DMS114 treated with DMSO at 0.1 percent for 48 hours (cell line): ENCODE measurements around the gene TTC34.
"Not testable (repeated sequence)": the region's sequence is repeated elsewhere in the genome, so short reads cannot be mapped to it uniquely, and the experiment has no call there.

ENCODE experiments used
- DNase-seq: peaks from one replicate; lab custom pipeline; 2025; ENCODE audit not compliant: unreplicated experiment; lab: John Stamatoyannopoulos, UW

TTC34 gene

DNA sequence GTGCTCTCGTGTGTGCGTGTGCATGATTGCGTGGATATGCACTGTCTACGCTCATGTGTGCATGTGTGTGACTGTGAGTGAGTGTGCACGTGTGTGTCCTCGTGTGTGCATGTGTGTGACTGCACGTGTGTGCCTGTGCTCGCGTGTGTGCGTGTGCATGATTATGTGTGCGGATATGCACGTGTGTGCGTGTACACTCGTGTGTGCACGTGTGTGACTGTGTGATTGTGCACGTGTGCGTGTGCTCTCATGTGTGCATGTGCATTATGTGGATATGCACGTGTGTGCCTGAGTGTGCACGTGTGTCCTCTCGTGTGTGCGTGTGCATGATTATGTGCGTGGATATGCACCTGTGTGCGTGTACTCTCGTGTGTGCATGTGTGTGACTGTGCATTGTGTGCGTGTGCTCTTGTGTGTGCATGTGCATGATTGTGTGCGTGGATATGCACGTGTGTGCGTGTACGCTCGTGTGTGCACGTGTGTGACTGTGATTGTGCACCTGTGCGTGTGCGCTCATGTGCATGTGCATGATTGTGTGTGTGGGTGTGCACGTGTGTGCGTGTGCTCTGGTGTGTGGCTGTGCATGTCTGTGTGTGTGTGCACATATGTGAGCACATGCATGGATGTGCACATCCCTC lies 170.9 kb downstream of the TTC34 start:
- no peak for DNase-seq

DNA sequence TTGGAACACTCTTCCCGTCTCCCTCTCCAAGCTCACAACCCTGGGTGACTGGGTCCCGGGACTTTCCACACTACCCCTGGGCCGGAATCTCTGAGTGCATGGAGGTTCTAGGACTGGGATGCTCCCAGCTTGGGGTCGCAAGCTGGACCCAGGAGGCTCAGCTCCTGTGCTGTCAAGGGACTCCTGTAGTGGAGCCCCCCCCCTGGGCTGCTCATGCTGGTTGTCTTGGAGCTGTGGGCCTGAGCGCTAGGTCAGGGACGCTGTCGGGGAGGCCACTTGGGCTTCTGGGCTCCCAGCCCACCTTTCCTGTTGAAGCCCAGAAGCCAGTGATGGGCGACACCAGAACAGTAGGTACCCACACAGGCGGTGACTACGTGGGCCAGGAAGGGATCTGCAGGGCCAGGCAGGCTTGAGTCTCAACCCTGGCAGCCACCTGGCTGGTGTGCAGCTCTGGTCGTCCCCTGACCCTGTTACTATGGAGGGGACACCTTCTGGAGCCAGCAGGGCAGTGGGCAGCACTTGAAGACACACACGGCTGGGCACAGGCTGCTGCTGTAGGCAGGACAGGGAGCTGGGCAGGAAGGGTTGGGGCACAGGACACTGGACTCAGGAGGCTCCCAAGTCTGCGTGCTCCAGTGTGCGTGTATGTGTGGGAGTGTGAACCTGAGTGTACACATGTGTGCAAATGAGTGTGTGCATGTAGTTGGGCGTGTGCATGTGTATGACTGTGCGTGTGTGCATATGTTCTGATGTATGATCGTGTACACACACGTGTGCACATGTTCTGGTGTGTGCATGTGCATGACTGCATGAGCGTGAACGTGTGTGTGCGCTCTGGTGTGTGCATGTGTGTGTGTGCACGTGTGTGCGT lies 171.6 kb downstream of the TTC34 start:
- no peak for DNase-seq

DNA sequence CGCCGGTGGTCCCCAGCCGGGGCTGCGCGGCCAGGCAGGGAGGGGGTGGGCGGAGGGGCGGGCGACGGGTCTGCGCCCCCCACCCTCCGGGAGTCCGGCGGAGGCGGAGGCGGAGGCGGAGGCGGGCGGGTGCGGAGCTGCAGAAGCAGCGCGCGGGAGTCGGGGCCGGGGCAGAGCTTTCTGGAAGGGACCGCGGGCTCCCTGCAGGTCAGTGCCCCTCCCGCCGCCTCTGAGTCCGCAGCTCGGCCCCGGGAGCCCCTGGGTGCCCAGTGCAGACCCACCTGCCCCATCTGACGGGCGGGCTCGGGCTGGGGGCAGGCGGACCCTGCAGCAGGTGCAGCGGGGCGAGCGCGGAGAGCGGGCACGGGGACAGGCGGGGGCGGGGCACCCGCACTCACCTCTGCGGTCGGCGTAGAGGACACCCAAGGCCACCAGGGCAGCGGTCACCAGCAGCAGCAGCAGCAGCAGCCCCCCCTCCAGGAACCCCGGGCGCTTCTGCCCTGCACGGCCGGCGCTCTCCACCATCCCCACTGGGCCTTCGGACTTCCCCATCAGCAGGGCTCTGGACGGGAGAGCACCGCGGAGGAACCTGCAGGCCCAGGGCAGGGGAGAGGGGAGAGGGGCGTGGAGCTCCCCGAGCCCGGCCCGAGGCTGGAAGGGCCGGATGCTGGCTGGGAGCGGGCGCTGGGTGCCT lies 172.4 kb downstream of the TTC34 start:
- DNase-seq, result no peak

DNA sequence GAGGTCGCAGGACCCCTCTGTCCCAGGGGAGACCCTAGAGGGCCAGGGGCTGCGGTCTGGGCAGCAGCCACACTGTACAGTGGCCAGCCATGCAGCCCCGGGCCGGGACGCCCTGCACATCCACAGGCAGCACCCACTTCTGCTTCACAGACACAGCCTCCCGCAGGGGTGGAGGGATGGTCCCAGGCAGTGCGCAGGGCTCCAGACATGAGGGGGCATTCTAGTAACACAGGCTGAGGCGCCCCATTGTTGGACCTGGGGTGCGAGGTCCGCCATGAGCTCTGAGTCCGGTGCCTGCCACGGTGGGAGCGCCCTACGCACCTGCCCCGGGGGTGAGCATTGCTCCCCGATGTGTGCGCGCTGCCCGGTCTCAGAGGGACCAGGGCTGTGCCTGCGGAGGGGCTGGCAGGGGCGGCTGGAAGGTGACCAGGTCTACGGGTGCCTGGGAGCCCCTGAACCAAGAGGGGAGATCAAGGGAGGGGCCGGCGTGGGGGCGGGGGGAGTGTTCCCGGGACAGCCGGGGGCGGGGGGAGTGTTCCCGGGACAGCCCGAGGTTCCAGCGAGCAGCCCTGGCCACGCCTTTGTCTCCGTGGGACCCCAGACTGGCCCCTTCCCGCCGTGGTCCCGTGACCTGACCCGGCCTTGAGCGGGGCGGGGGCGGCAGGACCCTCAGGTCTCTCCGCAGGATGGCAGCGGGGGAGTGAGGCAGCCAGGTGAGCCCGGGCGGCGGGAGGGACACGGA lies 173.1 kb downstream of the TTC34 start:
- DNase-seq, result no peak

DNA sequence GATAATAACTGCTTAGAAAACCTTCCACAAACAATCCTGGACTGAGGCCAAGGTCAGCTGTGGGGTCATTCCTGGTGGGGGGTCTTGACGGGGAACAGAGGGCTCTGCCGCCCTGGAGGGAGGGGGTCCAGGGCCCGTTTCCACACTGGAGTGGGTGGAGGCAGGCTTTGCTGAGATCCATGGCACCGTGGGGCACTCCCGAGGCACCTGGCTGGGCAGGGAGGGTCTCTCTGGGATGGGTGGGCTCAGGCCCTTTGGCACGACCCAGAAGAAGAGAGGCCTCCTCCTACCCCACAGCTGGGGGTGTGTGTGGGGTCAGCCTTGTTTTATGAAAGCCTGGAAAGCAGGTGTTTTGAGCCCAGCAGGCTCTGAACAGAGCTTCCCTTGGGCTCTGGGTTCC lies 173.7 kb downstream of the TTC34 start:
- DNase-seq, result no peak

DNA sequence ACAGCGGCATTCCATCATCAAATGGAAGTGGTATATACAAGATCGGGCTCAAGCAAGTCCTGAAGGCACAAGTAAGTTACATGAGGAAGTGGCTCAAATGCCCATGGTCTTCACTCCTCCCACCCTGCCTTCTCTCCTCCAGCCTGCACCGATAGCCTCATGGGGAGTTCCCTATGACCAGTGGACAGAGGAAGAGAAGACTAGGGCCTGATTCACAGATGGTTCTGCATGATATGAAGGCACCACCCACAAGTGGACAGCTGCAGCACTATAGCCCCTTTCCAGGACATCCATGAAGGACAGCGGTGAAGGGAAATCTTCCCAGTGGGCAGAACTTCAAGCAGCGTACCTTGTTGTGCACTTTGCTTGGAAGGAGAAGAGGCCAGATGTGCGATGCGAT lies 175.7 kb downstream of the TTC34 start:
- DNase-seq, result not testable (repeated sequence)

DNA sequence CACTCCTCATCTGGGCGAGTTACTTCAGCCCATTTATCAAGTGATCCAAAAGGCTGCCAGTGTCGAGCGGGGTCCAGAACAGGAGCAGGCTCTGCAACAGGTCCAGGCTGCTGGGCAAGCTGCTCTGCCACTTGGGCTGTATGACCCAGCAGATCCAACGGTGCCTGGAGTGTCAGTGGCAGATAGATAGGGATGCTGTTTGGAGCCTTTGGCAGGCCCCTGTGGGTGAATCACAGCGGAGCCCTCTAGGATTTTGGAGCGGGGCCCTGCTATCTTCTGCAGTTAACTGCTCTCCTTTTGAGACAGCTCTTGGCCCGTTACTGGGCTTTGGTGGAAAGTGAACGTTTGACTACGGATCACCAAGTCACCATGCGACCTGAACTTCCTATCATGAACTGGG lies 176.2 kb downstream of the TTC34 start:
- no peak for DNase-seq

DNA sequence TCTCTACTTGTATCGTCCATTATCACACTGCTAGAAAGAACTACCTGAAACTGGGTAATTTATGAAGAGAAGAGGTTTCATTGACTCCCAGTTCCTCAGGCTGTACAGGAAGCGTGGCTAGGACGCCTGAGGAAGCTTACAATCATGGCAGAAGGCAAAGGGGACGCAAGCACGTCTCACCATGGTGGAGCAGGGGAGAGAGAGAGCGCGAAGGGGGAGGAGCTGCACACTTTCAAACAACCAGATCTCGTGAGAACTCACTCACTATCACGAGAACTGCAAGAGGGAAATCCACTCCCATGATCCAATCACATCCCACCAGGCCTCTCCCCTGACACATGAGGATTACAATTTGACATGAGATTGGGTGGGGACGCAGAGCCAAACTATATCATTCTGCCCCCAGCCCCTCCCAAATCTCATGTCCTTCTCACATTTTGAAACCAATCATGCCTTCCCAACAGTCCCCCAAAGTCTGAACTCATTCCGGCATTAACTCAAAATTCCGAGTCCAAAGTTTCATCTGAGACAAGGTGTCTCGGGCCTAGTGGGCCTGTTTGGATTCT lies 176.7 kb downstream of the TTC34 start:
- DNase-seq, result no peak

DNA sequence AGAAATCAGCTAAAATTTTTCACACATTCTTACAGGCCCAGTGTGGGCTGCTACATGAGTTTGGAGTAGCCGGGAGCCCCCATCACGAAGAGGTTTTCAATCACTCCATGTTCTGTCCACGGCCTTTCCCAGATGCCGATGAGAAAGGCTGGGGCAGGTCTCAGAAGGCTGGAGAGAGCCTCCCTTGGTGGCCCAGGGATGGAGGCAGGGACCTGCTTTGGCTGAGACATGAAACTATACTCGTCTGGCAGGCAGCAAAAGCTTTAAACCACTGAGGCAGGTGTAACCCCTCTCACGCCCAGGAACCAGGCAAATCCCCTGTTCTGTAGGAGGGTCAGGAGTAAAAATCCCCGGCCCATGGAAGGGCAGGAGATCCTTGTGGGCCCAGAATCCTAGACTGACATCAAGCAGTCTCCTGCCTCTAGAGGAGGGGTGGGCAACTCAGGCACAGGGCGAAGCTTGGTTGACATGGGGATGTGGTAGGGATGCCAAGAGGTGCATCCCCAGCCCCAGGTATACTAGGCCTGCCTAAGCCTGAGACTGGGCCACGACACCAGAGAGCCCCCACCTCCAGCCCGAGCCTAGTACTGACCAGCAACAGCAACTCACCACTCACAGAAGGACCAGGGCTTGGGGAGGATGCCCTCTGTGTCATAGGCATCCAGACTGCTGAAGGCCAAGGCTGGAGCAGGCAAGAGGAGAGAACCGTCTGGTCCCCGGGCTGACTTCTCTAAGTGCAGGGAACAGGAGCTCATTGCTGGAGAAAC lies 177.7 kb downstream of the TTC34 start:
- DNase-seq, result no peak

DNA sequence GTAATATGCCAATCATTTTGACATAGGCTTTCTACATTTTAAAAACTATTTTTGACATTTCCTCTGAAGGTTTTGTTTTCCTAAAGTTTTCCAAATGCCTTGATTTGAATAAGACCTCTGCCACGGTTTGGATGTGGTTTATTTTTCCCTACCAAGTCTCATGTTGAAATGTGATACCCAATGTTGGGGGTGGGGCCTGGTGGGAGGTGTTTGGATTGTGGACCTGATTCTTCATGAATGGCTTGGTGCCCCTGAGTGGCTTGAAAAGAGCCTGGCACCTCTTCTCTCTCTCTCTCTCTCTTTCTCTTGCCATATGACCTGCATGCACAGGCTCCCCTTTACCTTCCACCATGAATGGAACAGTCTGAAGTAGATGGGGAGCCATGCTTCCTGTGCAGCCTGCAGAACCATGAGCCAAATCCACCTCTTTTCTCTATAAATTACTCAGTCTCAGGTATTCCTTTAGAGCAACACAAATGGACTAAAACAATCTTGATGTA lies 183.5 kb downstream of the TTC34 start:
- DNase-seq, result no peak

DNA sequence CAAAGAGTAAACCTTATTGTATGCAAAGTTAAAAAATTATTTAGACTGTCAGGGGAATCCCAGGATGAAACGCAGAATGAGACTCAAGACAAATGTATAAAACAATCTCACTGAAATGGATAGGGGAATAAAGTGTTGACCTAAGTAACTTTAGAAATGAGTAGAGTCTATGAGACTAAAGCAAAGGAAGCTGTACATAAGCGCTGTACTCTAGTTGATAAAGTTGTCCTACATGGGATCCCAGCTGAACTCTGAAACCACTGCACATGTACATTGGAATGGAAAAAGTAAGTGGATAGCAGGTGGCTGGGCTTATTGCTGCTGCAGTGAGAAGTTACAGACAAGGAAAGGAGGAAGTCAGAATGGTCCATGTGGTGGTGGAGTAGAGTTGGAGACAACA lies 187.3 kb downstream of the TTC34 start:
- no peak for DNase-seq

DNA sequence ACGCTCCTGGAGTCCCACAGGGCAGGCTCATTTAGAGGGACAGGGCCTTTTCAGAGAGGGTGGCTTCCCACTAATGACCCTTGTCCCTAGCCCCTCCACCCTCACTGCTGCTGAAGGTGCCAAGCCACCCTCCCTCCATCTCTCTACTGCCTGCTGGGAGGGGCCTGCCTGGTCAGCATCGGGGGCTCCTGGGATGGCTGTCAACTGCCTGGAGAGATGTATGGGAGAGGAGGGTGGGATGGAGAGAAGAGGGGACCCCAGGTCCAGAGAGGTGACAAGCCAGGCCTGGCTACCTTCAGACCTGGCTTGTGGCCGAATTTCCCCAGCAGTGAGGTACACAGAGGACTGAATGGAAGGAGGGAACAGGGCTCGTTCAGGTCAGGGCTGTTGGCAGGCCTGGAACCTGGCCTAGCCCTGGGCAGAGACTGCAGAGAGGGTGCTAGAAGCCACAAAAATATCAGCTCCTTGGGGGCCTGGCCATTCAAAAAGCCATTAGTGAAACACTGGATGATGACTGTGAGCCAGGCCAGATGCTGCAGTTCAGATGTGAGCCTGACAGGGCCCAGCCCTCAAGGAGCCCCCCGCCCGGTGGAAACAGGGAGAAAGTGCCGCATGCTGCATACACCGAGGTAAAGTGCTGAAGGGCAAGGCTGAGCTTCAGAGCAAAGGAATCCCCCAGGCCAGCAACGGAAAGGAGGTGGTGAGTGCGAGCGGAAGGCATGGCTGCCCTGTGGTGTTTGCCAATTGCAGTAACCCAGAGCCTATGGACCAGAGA lies 188.7 kb downstream of the TTC34 start:
- DNase-seq, result no peak

DNA sequence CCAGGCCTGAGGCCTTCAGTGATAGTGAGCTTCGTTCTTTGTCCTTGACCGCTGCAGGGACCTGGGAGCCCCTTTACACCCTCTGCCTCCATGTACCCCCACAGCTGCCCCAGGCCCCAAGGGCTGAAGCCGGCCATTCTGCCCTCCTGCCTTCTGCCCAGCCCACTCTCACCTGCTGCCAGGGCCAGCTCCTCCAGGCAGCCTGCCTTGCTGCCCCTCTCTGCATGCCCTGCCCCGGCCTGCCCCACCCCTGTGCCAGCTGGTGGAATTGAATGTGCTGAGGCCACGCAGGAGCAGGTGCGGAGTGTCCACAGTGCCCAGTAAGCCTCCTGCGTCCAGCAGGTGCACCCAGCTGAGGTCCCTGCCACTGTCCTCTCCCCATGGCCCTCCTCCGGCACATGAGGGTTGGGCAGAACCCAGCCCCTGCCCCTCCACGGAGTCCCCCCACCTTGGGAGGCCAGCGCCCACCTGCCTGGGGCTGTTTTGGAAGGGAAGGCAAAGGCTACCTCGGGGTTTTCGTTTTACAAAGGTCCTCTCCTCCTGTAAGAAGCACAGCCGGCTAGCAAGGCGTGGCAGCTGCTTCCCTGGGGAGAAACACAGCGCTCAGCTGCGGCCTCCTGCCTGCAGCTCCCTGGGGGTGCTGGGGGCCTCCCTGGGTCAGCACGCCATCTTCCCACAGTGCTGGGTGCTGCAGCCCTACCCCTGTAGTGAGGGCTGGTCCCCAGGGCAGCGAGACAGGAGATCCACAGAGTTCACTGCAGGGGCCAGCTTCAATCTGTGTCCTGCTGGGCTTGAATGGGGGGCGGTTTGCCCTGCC lies 189.7 kb downstream of the TTC34 start:
- no peak for DNase-seq

DNA sequence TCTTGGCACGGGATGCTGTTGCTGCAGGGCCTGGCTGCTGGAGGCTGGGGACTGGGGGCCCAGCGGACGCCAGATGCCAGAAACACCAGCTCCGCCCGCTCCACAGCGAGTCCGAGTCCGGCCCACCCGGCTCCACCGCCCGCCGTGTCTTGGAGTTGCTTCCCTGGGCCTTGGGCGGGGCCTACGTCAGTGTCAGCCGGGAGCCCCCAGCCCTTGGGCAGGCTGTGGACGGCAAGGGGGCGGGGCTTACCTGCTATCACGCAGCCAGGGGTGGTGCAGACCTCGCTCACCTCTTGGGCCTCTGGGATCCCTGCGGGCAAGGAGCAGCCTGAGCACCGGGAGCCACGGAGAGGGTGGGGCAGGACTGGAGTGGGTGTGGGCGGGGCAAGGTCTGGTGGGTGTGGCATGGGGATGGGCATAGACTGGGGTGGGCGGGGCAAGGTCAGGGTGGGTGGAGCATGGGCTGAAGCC lies 190.4 kb downstream of the TTC34 start:
- DNase-seq, result no peak

DNA sequence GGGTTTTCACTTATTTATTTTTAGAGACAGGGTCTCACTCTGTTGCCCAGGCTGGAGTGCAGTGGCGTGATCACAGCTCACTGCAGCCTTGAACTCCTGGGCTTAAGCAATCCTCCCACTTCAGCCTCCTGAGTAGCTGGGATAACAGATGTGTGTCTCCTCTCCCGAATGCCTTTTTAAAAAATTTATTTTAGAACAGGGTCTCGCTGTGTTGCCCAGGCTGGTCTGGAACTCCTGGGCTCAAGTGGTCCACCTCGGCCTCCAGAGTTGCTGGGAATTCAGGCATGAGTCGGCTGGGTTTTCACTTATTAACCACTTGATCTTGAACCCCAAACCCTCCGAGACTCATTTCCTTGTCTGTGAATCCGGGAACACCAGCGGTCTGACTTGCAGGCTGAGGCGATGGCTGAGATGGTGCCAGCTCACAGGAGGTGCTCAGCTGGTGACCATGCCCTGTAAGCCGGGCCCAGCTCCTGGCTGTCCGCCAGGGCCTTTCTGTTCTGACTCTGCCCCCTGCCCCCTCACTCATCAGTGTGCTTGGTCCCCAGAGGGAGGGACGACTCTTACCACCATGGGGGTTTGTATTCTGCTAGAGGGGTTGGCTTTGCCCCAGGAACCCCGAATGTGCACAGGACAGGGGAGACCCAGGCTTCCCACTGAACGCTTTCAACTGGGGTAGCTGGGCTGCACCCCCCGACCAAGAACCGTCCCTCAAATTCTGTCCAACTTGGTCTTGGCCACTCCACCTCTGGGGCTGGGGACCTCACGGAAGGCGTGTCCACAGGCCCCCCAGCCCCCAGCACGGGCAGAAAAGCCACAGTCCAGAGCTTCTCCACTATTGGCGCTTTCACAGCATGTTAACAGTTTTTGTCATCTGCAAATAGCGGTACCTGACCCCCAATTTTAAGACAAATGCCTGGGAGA lies 191.2 kb downstream of the TTC34 start:
- no peak for DNase-seq

DNA sequence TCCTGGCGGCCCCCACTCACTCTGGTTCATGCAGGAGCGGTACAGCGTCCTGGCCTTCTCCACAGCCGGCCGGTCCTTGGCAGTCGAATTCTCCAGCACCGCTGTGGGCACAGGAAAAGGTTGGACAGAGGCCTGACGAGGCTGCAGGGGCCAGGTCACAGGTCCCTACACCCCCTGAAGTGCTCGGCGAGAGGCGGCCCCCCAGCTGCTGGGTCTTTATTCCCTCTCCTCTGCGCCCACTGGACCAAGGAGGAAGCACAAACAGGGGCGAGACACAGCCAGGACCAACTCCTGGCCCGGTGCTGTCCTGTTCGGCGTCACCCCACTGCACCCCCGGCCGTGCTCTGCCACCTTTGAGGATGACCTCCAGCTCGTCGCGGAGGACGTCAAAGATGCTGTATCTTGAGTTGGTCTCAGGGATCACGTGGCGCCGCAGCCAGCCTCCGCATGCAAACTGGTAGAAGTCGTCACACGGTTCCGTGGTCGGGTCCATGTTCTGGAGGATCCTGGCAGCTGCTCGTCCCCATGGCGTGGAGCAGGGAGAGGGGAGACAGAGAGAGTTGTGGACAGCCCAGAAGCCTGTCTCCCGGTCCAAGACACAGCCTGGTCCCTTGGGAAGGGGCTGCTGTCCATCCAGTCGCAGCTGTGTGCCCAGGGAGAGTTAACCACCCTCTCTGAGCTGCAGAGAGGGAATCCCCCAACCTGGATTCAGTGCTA lies 192.0 kb downstream of the TTC34 start:
- DNase-seq, result no peak

DNA sequence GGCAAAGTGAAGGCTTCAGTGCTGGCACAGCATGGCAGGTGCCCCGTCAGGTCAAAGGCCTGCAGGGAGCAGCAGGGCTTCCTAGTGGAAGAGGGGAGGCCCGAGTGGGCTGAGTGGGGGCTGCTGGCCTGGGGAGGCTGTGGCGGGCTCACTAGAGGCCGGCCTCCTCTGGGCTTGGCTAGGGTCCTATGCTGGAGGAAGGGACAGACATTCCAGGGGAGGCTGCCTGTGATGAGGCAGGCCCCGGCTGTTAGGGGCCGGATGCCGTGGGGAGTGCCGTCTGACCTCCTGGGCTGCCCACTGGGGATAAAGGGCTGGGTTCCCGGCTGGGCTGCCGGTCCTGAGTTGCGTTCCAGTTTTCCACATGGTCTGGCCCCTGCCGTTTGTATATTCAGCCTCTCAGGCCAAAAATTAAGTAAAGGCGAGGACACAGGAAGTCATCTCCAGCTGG lies 193.8 kb downstream of the TTC34 start:
- DNase-seq, result no peak
